SK-N-SH treated with all-trans-retinoic acid at 6 μM for 48 hours (cell line): ENCODE data around the gene PLD5.
"Not testable (repeated sequence)": the region's sequence is repeated elsewhere in the genome, so short reads cannot be mapped to it uniquely, and the experiment has no call there.

Experiments
- CREB5 ChIP-seq: fragments of 250-450 bp; sonication (Bioruptor Pico); IDR thresholded peaks from 2 replicates; pipeline ENCODE4 v1.5.1; 2020; ENCODE audit warnings: low read depth, mild to moderate bottlenecking, moderate library complexity
- CSDC2 ChIP-seq: fragments of 250-450 bp; sonication (Bioruptor Pico); IDR thresholded peaks from 2 replicates; pipeline ENCODE4 v1.5.0; 2020; ENCODE audit warnings: mild to moderate bottlenecking, moderate library complexity
- OSR1 ChIP-seq: fragments of 250-450 bp; sonication (Bioruptor Pico); IDR thresholded peaks from 2 replicates; pipeline ENCODE4 v1.8.0; 2022; ENCODE audit warnings: moderate library complexity, mild to moderate bottlenecking, inconsistent platforms
- PATZ1 ChIP-seq: fragments of 250-450 bp; sonication (Bioruptor Pico); IDR thresholded peaks from 2 replicates; pipeline ENCODE4 v1.8.0; 2020; ENCODE audit warnings: mild to moderate bottlenecking, moderate library complexity, borderline replicate concordance
- PPARA ChIP-seq: fragments of 250-450 bp; sonication (Bioruptor Pico); IDR thresholded peaks from 2 replicates; pipeline ENCODE4 v1.5.0; 2020; ENCODE audit warnings: mild to moderate bottlenecking, borderline replicate concordance
- RARB ChIP-seq: fragments of 250-450 bp; sonication (Bioruptor Pico); IDR thresholded peaks from 2 replicates; pipeline ENCODE4 v1.8.0; 2021; ENCODE audit warnings: mild to moderate bottlenecking, moderate library complexity
- SNAI2 ChIP-seq: fragments of 250-450 bp; sonication (Bioruptor Pico); IDR thresholded peaks from 2 replicates; pipeline ENCODE4 v1.5.0; 2020; ENCODE audit warnings: mild to moderate bottlenecking, moderate library complexity
- TOX ChIP-seq: fragments of 250-450 bp; sonication (Bioruptor Pico); IDR thresholded peaks from 2 replicates; pipeline ENCODE4 v1.8.0; 2021; ENCODE audit warnings: mild to moderate bottlenecking, moderate library complexity, borderline replicate concordance
- ZC3H10 ChIP-seq: fragments of 250-450 bp; sonication (Bioruptor Pico); IDR thresholded peaks from 2 replicates; pipeline ENCODE4 v1.5.1; 2021; ENCODE audit warnings: mild to moderate bottlenecking, moderate library complexity
- ZFP30 ChIP-seq: fragments of 450-650 bp; formaldehyde crosslinking; IDR thresholded peaks from 2 replicates; pipeline ENCODE4 v1.5.0; 2022; ENCODE audit warnings: mild to moderate bottlenecking, moderate library complexity
- ZNF70 ChIP-seq: fragments of 450-650 bp; formaldehyde crosslinking; IDR thresholded peaks from 2 replicates; pipeline ENCODE4 v1.5.0; 2020; ENCODE audit warnings: mild to moderate bottlenecking, moderate library complexity

- TF ChIP-seq RARB (CRISPR knock-in tag); PATZ1; OSR1 (CRISPR knock-in tag); ZFP30 (CRISPR knock-in tag); CREB5 (CRISPR knock-in tag); ZC3H10; ZNF70 (CRISPR knock-in tag); TOX (CRISPR knock-in tag); SNAI2 (CRISPR knock-in tag); CSDC2 (CRISPR knock-in tag); PPARA (CRISPR knock-in tag): not testable (repeated sequence)
Measured at GRCh38 chr1:242264419-242264818, 260.1 kb downstream of the PLD5 start.
